GM19328 (cell line): Measurements from ENCODE around the gene PLA2G4A.

Source experiments
- ATAC-seq: cut with Tn5 transposase; IDR thresholded peaks from one replicate; pipeline ENCODE4 v1.9.1; 2021; ENCODE audit warnings: mild to moderate bottlenecking, moderate library complexity; ENCODE audit not compliant: unreplicated experiment

PLA2G4A gene

DNA sequence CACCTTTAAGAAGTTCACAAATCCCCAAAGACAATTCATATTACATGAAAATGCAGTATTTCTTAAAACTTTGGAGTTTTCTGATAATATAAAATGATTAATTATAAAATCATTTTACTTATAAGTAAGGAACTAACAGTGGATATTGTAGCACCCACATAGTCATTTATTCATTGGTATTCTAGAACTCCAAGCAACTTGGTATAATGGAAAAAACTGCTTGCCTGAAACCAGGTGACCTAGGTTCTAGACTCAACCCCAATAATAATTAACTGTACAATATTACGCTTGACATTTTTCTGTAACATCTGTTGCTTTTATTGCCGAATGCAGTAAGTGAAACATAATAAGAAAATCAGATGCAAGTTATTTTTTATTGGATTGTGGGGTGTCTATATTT, 2.4 kb downstream of the PLA2G4A start:
- ATAC-seq, result no peak

DNA sequence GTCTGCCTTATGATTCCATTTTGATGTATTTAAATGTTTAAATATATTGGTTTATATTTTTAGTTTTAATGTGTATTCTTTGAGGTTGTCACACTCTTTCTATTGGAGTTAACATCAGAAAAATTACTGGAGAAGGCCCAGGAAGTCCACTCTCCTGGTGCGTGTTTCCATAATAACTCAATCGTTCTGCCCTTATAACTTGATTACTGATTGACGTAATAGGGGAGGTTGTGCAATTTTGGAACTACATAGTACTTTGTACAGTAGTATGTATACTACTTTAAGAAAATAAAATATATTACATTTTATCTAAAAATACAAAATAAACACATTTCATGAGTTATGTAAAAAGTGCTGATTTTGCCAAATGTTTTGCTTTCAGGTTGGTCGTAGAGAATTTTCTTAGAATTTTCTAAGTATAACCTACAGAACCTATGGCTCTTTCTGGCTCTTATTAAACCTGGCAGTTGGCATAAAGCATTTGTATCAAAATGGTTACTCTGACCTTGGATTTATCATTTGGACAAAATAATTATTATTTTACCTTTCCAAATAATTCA, 5.7 kb downstream of the PLA2G4A start:
- ATAC-seq, result no peak

- no peak for ATAC-seq
These were observed 6.7 kb downstream of the PLA2G4A start for GRCh38 chr1:186835448-186835847.

GRCh38 chr1:186837806-186838205, 9.1 kb downstream of the PLA2G4A start:
- ATAC-seq, result no peak

DNA sequence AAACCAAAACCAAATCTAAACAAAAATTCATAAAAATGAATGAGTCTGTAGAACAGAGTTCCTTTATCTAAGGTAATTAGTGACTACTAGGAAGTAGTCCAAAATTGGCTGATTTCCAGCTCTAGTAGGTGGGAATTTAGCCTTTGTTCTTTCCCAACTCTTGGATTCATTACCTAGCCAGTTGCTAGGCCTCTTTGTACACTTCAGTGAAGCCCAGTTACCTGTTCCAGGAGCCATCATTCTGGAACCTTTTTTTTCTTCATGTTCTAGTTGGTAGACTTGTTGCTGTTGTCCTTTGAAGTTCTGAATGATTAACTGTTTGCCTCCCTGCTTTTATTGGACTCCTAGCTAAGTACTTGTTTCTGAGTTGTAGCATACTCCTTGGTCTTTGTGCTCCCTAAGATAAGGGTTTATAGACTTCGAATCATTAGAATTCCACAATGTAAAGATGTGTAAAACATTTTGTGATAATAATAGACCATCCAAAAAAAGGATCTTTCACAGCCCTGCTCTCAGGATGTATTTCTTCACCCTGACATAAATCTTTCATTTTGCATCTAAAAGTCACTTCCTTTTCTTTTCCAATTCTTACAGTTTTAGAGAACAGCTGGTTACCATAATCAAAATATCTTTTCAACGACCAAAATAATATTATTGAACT, 9.8 kb downstream of the PLA2G4A start:
- ATAC-seq, result no peak

GRCh38 chr1:186839041-186839400, 10.3 kb downstream of the PLA2G4A start:
- ATAC-seq, result peak; percentile 56

DNA sequence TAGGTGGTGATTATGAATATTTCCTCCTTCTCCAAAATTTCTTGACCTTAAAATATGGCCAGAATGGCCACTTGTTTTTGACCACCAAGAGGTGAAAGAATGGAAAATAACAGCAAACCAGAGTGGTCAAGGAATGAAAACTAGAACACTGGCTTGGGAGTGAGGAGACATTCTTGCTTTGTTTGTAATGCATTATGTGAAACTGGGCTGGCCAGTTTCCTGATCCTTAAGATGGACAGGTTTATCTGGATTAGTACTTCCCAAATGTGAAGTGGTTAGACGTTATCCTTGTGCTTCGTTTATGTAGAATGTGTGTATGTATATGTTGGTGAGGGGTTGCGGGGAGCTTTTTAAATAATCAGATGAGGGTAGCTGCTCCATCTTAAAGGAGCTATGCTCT, 12.8 kb downstream of the PLA2G4A start:
- no peak for ATAC-seq

DNA sequence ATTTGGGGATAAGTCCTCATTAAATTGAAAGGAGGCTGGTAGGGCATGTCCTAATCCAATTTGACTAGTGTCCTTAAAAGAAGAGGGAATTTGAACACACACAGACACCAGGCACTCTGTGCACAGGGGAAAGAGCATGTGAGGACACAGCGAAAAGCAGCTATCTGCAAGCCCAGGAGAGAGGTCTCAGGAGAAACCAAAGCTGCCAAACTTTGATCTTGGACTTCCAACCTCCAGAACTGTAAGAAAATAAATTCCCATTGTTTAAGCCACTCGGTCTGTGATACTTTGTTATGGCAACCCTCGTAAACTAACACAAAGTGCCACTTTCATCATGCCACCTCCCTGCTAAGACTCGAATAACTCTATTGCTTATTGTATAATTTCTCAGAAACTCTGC, 13.8 kb downstream of the PLA2G4A start:
- no peak for ATAC-seq

- no peak for ATAC-seq
These were observed 14.5 kb downstream of the PLA2G4A start for GRCh38 chr1:186843226-186843625.

DNA sequence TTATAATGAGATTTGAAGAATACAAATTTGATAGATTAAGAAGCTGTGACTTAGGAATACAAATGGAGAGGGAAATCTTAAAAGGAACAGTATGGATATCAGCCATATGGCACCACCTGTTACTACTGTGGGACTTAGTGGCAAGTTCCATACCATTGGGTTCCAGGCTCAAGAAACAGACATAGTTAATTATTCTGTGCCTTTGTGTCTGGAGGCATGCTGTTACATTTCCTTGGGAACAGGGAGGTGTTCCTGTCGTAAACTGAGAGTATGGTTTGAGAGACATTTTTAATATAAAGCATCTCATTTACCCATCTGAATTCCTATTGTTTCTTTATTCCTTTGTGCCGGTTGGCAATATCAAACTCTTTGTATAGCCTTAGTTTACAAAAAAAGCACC, 15.2 kb downstream of the PLA2G4A start:
- ATAC-seq, result no peak

DNA sequence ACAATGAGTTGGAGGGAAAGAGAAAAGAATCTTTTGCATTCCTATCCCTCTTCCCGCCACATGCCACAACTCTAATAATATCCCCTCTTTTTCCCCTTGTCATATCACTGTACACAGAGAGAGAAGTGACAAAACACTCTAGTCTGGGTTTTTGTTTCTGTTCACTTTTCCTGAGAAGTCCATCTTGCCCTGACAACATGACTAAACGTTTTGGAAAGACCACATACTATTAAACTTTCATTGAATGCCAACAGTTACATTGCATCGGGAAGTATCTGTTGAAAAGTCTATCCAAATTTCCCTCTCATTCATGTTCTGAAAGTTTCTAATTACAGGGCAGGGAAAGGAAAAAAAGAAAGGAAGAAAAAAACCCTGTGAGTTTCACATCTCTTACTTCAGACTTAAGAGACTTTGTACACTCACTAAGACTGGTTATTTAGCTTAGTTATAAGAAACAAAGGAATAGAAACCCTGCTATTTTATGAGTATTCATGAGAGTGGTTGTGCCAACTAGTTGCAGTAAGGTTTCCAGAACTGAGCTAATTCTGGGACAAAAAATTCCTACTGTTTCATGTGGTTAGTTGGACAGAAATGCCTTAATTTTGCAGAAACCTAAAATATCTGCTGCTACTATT, 16.9 kb downstream of the PLA2G4A start:
- no peak for ATAC-seq

DNA sequence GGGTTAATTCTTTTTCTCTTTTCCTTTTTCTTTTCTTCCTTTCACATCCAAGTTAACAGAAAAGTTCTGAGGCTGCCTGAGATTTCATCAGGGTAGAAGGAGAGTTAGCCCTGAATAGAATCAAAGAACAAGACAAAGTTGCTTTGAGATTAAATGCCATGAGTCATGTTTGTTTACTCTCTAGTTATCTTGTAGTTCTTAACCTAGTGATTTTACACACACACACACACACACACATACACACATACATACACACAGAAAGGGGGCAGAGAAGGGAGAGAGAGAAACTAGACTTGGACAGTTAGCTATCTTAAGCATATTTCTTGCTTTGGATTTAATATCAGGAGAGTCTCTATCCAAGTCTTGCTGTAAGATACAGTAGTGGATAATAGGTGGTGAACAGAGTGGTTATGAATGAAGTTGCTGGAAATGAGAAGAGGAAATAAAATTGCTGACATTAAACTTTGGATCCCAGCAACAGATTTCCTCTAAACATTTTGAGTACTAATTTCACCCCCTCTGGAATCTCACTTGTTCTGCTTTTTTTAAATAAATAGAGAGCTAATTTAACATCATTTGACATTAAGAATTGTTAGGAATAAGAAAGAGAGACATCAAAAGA, 19.9 kb downstream of the PLA2G4A start:
- no peak for ATAC-seq

- peak; percentile 97 for ATAC-seq
These were observed 20.5 kb downstream of the PLA2G4A start for GRCh38 chr1:186849271-186849671.

GRCh38 chr1:186849826-186850225, 21.1 kb downstream of the PLA2G4A start:
- ATAC-seq, result peak; percentile 46

- no peak for ATAC-seq
These were observed 25.4 kb downstream of the PLA2G4A start for GRCh38 chr1:186854102-186854501.

- ATAC-seq, result no peak
These were observed 30.2 kb downstream of the PLA2G4A start for GRCh38 chr1:186858923-186859322.

- ATAC-seq, result no peak
These were observed 31.2 kb downstream of the PLA2G4A start for GRCh38 chr1:186859995-186860394.

GRCh38 chr1:186864296-186864695, 35.5 kb downstream of the PLA2G4A start:
- no peak for ATAC-seq

GRCh38 chr1:186865253-186865652, 36.5 kb downstream of the PLA2G4A start:
- peak; percentile 77 for ATAC-seq

DNA sequence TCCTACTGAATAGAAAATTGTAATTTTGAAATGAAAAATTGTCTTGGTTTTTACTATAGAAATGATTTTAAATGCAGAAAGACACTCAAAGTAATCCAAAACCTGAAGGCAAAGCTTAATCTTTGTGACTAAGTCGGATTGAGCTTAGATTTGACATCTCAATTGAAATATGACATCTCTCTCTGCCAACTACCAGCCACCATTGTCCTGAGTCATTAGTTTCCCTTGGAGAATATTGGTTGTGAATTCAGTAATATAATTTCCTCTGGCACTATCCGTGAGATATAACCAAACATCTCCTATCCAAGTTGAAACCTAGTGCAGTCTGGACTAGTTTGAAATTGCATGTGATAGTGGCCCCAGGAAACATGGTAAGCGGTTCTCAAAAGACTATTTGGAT, 37.1 kb downstream of the PLA2G4A start:
- ATAC-seq, result no peak

DNA sequence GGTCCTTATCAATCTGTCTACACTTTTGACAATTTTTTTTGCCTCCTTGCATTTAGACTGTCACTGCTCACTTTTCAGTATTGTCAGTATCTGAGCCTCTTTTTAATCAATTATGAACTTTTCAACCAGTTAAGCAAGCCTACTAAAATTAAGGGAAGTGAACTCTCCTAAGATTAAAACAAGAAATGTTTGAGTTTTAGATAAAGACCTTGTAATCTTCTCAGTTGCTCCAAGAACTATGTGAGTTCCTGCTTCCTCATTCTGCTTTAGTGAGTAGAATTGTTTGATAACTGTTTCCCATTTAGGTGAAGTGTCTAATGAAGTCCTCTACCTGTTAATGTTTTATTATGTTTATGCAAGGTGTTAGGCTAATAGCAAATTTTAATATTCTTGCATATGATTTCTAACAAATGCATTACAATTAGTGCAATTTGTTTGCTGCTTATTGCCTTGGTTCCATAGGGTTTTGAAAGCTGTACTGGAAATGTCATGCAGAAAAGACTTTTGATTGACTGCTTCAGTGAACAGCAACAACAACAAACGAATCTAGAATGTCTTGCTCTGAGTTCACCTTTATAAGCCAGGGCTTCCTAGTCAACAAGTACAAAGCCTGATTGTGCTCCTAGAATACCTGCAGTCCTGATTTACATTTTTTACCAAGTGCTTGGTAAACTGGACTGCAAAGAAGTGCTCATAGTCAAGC, 40.9 kb downstream of the PLA2G4A start:
- no peak for ATAC-seq

GRCh38 chr1:186871784-186872183, 43.0 kb downstream of the PLA2G4A start:
- ATAC-seq, result no peak
